Tracheal epithelial cell (primary cell): ENCODE data around the gene TBX4. TPM values are rescaled to one million over a fixed set of nuclear protein-coding genes. Genes with fewer than 3 reads are reported as not detected.

Experiments used
- total RNA-seq: library from RNA; depleted of rRNA; stranded (reverse); fragments of >200 nt; gene quantifications from 2 replicates; pipeline ENCODE4 v1.2.1, GENCODE V29; 2014

Gene TBX4
- not detected in 2 replicates for total RNA-seq

DNA sequence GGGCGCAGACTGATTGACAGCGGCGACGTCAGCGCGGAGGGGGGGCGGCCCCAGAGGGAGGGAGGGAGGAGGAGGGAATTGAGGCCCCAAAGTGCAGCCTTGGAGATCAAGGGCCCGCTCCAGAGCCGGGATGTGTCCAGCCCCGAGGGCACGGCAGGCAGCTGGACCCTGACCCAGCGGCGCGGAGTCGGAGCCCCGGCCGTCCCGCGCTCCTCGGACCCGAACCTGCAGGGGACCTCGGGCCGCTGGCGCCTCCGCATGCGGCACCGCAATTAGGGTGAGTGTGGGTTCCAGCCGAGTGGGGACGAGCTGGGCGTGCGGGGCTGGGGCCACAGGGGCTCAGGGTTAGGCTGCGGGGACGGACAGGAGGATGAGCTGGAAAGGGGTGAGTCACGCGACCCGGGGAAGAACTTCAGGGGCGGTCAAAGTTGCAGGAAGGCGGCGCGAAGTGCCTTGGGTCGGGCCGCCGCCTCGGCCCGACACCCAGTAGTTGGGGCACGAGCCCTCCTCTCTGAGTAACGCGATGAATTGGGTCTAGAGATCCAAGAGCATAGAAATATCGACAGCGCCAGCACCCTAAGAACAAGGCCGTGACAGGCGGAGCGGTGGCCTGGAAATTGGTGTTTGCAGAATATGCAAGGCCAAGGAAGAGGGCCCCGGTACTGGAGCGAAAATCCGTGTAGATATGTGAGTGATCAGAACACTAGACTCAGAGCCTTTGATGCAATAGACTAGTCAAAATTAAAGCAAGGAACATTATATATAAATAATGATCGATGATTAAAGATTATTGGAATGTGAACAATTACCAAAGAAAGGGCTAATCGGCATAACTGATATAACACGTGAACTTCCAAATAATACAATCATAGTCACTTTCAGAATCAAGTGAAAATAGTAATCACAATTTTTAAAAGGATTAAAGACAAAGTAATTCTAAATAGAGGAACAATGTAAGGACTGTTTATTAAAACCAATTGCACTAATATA, at the start of gene TBX4:
TSS of gene TBX4 (plus strand) at position 122 of the 990 bp plus-strand sequence. CDS start 4,069 bp downstream, outside the sequence.

Other genes starting within 250 kb of the TBX4 start
- 0.72 TPM in 1 of 2 replicates, not detected in the other for gene TBX2, start 52.6 kb upstream of the TBX4 start, total RNA-seq
- not detected in 2 replicates for gene NACA2, start 138.8 kb downstream of the TBX4 start, total RNA-seq